HFF-Myc (cell line): Measurements from ENCODE around the gene GUK1.
A peak's percentile ranks its signal among the peaks of the same experiment; 100 is the strongest.

Experiments
- DNase-seq: peaks from one replicate; pipeline ENCODE4 v3.0.0-alpha.2; 2011; ENCODE audit warnings: low read depth; ENCODE audit errors: extremely low read depth
- H3K4me3 ChIP-seq: replicated peaks from 2 replicates; pipeline ENCODE4 v1.5.1; 2011; ENCODE audit warnings: low read depth, mild to moderate bottlenecking, control low read depth, low read length
- TF ChIP-seq, protein P1 (sequence below): IDR thresholded peaks from 2 replicates; pipeline ENCODE4 v1.5.1; 2012; ENCODE audit warnings: mild to moderate bottlenecking, low read depth, low read length, control low read depth; ENCODE audit errors: missing control alignments

The GUK1 gene

GRCh38 chr1:228150120-228150460, 10.0 kb downstream of the GUK1 start:
- DNase-seq, result no peak
- H3K4me3 ChIP-seq, result 0 out of 2 replicates have a peak overlapping the region, but pooled peaks have one; percentile 13
- TF ChIP-seq, protein P1, sequence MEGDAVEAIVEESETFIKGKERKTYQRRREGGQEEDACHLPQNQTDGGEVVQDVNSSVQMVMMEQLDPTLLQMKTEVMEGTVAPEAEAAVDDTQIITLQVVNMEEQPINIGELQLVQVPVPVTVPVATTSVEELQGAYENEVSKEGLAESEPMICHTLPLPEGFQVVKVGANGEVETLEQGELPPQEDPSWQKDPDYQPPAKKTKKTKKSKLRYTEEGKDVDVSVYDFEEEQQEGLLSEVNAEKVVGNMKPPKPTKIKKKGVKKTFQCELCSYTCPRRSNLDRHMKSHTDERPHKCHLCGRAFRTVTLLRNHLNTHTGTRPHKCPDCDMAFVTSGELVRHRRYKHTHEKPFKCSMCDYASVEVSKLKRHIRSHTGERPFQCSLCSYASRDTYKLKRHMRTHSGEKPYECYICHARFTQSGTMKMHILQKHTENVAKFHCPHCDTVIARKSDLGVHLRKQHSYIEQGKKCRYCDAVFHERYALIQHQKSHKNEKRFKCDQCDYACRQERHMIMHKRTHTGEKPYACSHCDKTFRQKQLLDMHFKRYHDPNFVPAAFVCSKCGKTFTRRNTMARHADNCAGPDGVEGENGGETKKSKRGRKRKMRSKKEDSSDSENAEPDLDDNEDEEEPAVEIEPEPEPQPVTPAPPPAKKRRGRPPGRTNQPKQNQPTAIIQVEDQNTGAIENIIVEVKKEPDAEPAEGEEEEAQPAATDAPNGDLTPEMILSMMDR, result no peak

DNA sequence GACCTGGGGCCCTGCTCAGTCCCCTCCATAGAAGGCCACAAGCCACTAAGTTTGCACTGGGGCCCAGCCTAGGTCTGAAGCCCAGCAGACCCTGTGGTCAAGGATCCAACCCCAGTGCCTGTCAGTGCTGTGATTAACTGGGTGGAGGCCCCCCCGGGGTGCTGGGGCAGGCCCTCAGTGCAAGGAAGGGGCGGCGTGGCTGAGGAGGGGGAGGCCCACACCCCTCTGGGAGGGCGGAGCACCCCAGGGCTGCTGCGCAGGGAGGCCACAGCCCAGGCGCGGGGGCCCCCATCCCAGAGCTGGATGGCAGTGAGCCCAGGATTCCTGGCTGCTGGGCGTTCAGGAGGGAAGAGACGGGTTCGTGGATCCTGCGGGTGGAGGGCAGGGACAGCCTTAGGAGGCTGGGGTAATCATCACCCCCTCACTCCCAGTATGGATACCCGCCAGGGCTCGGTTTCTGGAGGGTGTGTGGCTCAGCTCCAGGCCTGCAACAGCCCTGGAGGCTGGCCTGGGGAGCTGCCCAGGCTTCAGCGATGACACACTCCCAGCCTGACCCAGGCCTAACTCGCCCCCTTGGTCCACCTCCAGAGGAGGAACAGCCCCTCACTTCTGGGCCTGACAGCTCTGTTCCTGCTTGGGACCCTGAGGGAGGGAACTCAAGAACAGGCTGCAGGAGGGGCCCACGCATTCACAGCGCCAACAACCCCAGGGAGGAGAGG, 10.5 kb downstream of the GUK1 start:
- TF ChIP-seq, protein P1, result no peak
- no peak overlapping the region for H3K4me3 ChIP-seq
- DNase-seq, result no peak

GRCh38 chr1:228151180-228151925, 11.3 kb downstream of the GUK1 start:
- DNase-seq, result no peak
- H3K4me3 ChIP-seq, result no peak overlapping the region
- TF ChIP-seq, protein P1, result no peak

GRCh38 chr1:228152097-228152917, 12.2 kb downstream of the GUK1 start:
- no peak overlapping the region for H3K4me3 ChIP-seq
- no peak for DNase-seq
- TF ChIP-seq, protein P1, result no peak

- TF ChIP-seq, protein P1, result no peak
- no peak for DNase-seq
- no peak overlapping the region for H3K4me3 ChIP-seq
Observed at GRCh38 chr1:228152918-228153258, 12.8 kb downstream of the GUK1 start.

GRCh38 chr1:228154021-228154669, 14.1 kb downstream of the GUK1 start:
- no peak overlapping the region for H3K4me3 ChIP-seq
- DNase-seq, result no peak
- TF ChIP-seq, protein P1, result no peak
